ENCODE results near the gene ZNF341. TPM values are rescaled to one million over a fixed set of nuclear protein-coding genes. Genes with fewer than 3 reads are reported as not detected.

ZNF341 gene
- total and polyA plus RNA-seq, 2 of the 8 experiments (the other 6 are each of a cell fraction or from before 2014, with no cell fraction given): 5.8 to 6.4 TPM

- ChIA-PET CTCF (ENCODE audit: partially characterized antibody) (interaction anchor here (1.3 to 1.9 kb wide), 4 partner anchors 15 to 31 kb away, joined by 3 to 6 read pairs (median 5); no protein-coding TSS in a partner anchor), POLR2A (ENCODE audit: partially characterized antibody) (interaction anchor here (0.6 to 3.0 kb wide), 10 partner anchors 9 to 38 kb away, joined by 3 to 11 read pairs (median 4); partner anchors contain the start of genes PXMP4 and ZNF341)
- no peaks in the 10 kb centered on the region for H3K79me1 ChIP-seq (ENCODE audit: low read depth, low read length)
- peak overlapping the region; percentile 87; the same call in 1 of the 2 replicates for H4K8ac ChIP-seq (ENCODE audit: extremely low read depth, insufficient read depth, low read length)
- no peak for FAIRE-seq
- WGBS, 2 experiments (ENCODE audit: extremely low coverage in 1 of 2, insufficient coverage in 1 of 2, insufficient read length in 1 of 2, insufficient replicate concordance in 2 of 2, low coverage in 1 of 2, low lambda C conversion rate in 2 of 2, missing lambda C conversion rate in 1 of 2): 74% methylated on average over 16 of the region's 17 CpGs; no CpG with 5 or more reads in 1 of the 2 experiments
- H3K27me3 ChIP-seq (replicated peaks in 1 of 4; ENCODE audit: control insufficient read depth in 3 of 4, extremely low read depth in 1 of 4, insufficient read depth in 3 of 4, low read length in 3 of 4): peaks cover 0 to 6% (median 2%) of the 10 kb centered on the region in 4 experiments; a peak in 3 of 7 replicates
- 0 out of 2 replicates have a peak overlapping the region, but pooled peaks have one; percentile 95 for H2AFZ ChIP-seq (ENCODE audit: low read length)
- no peak overlapping the region for H3K4ac ChIP-seq (replicated peaks; ENCODE audit: insufficient read length, low read depth, low read length)
- H3K4me2 ChIP-seq (ENCODE audit: insufficient read depth in 1 of 2, low read depth in 2 of 2, low read length in 2 of 2): no peak overlapping the region; a peak in 1 of 4 replicates
- H3K23ac ChIP-seq (ENCODE audit: insufficient read length): no peak overlapping the region
- H2BK15ac ChIP-seq (ENCODE audit: low read length): 0 out of 2 replicates have a peak overlapping the region, but pooled peaks have one; percentile 97
- no peak overlapping the region for H2BK120ac ChIP-seq (replicated peaks; ENCODE audit: low read depth, low read length)
- H3K36me3 ChIP-seq (ENCODE audit: control insufficient read depth in 2 of 4, insufficient read depth in 4 of 4, low read length in 3 of 4): no peaks in the 10 kb centered on the region
- H3K79me2 ChIP-seq (ENCODE audit: control insufficient read depth in 1 of 2, insufficient read depth in 2 of 2, low read length in 2 of 2): no peaks in the 10 kb centered on the region
- H2BK5ac ChIP-seq (ENCODE audit: low read depth, low read length): no peak overlapping the region; the same call in 1 of the 2 replicates
- no peak overlapping the region for H3K56ac ChIP-seq (replicated peaks; ENCODE audit: insufficient read length, low read depth, low read length)
- peaks cover 0 to 16% (median 9%) of the 10 kb centered on the region in 4 experiments; a peak in 6 of 7 replicates for H3K4me1 ChIP-seq (replicated peaks in 1 of 4; ENCODE audit: control insufficient read depth in 3 of 4, insufficient read depth in 4 of 4, low read length in 3 of 4)
- no peak overlapping the region for H3K4me3 ChIP-seq (ENCODE audit: extremely low read depth in 1 of 4, insufficient read depth in 2 of 4, low read depth in 3 of 4, low read length in 4 of 4)
- no peaks in the 10 kb centered on the region for H4K20me1 ChIP-seq (replicated peaks in 1 of 2; ENCODE audit: control insufficient read depth in 1 of 2, insufficient read depth in 2 of 2, low read length in 2 of 2)
- peak overlapping the region; percentile 38; the same call in 1 of the 2 replicates for H3K18ac ChIP-seq (ENCODE audit: extremely low read depth, low read length)
- no peak overlapping the region for H3K14ac ChIP-seq (ENCODE audit: insufficient read length)
- H2AK5ac ChIP-seq (ENCODE audit: low read depth, low read length): peak overlapping the region; percentile 79; the same call in 1 of the 2 replicates
- peaks cover 0 to 6% of the 10 kb centered on the region in 2 experiments; a peak in 1 of 4 replicates for H3K9me3 ChIP-seq (ENCODE audit: insufficient read depth in 2 of 2, low read depth in 1 of 2, low read length in 1 of 2)
- no peak overlapping the region for H4K91ac ChIP-seq (replicated peaks; ENCODE audit: insufficient read length, low read length)
- no peak for TF ChIP-seq POLR2A (IDR thresholded peaks at IDR 0.05; ENCODE audit: control extremely low read depth in 1 of 2, low read depth in 2 of 2, low read length in 2 of 2)
- peak in 1 of 3 experiments; percentile 4; a peak in 1 of 4 replicates for TF ChIP-seq CTCF (IDR thresholded peaks at IDR 0.05; ENCODE audit: control extremely low read depth in 1 of 3, insufficient read depth in 1 of 3, low read depth in 1 of 3, low read length in 3 of 3)
- peak; percentile 36; the same call in 1 of the 2 replicates for TF ChIP-seq TEAD4 (IDR thresholded peaks at IDR 0.05; ENCODE audit: low read depth, low read length)
- DNase-seq (ENCODE audit: low read depth in 1 of 2, low spot score in 2 of 2): peak in 1 of 2 experiments; percentile 54
- peak overlapping the region; percentile 97; the same call in 1 of the 2 replicates for H2BK20ac ChIP-seq (ENCODE audit: low read length)
- no peak overlapping the region for H4K5ac ChIP-seq (ENCODE audit: insufficient read length, low read depth, low read length)
- H3K27ac ChIP-seq (ENCODE audit: low read depth, low read length): no peak overlapping the region
- H3K9ac ChIP-seq (replicated peaks in 1 of 4; ENCODE audit: extremely low read depth in 1 of 4, low read depth in 3 of 4, low read length in 3 of 4): no peak overlapping the region; a peak in 2 of 7 replicates
- H3K23me2 ChIP-seq (ENCODE audit: low read depth, low read length): no peaks in the 10 kb centered on the region
- H2BK12ac ChIP-seq (ENCODE audit: low read depth, low read length): peak overlapping the region; percentile 70; the same call in 1 of the 2 replicates
Measured at GRCh38 chr20:33693741-33694638, 37.8 kb upstream of the ZNF341 start.

Measured in H1 (cell line).